Subcutaneous abdominal adipose tissue (tissue), 5 donors: ENCODE data around the gene MSI2.

Source experiments
- H3K27ac ChIP-seq: one replicate; pipeline ENCODE4 v1.7.0; 2013; ENCODE audit warnings: low read depth, mild to moderate bottlenecking, inconsistent platforms, low read length, moderate library complexity
- H3K27me3 ChIP-seq, 5 donors: one replicate each; pipeline ENCODE4 v1.7.0; 2013; ENCODE audit warnings: low read length in 5 of 5, inconsistent platforms in 1 of 5; ENCODE audit not compliant: control insufficient read depth in 5 of 5, insufficient read depth in 4 of 5
- H3K36me3 ChIP-seq, 5 donors: one replicate each; pipeline ENCODE4 v1.7.0; 2013; ENCODE audit warnings: low read length in 5 of 5; ENCODE audit not compliant: control insufficient read depth in 5 of 5, insufficient read depth in 5 of 5
- H3K4me1 ChIP-seq, 5 donors: one replicate each; pipeline ENCODE4 v1.7.0; 2013; ENCODE audit warnings: low read length in 5 of 5, mild to moderate bottlenecking in 3 of 5, moderate library complexity in 1 of 5; ENCODE audit not compliant: control insufficient read depth in 5 of 5, insufficient read depth in 5 of 5
- H3K4me3 ChIP-seq, 5 donors: one replicate each; pipeline ENCODE4 v1.7.0; 2013; ENCODE audit warnings: low read length in 5 of 5, low read depth in 1 of 5
- H3K9ac ChIP-seq, 5 donors: one replicate each; pipeline ENCODE4 v1.7.0; 2013; ENCODE audit warnings: low read length in 5 of 5, mild to moderate bottlenecking in 4 of 5, moderate library complexity in 3 of 5
- H3K9me3 ChIP-seq, 5 donors: one replicate each; pipeline ENCODE4 v1.7.0; 2013; ENCODE audit warnings: low read length in 5 of 5; ENCODE audit not compliant: control insufficient read depth in 5 of 5
- donor health status: healthy.
- donor health status: healthy.
- donor health status: healthy.
- donor health status: healthy.
- donor health status: healthy.

MSI2 gene

GRCh38 chr17:57597531-57598453 is 341.5 kb downstream of the MSI2 start:
- Histone ChIP-seq H3K9me3 (peaks cover 0 to 8% (median 0%) of the 10 kb centered on the region in 5 donors), H3K4me3 (no peak overlapping the region), H3K27me3 (peaks cover 0 to 2% (median 0%) of the 10 kb centered on the region in 5 donors), H3K9ac (no peak overlapping the region), H3K27ac (no peak overlapping the region), H3K4me1 (peaks cover 0 to 14% (median 0%) of the 10 kb centered on the region in 5 donors), H3K36me3 (peaks cover 0 to 3% (median 0%) of the 10 kb centered on the region in 5 donors)

GRCh38 chr17:57599271-57600045 is 343.1 kb downstream of the MSI2 start:
- no peak overlapping the region for H3K9ac ChIP-seq
- H3K4me1 ChIP-seq, result peaks cover 0 to 17% (median 0%) of the 10 kb centered on the region in 5 donors
- H3K27me3 ChIP-seq, result no peaks in the 10 kb centered on the region
- no peak overlapping the region for H3K4me3 ChIP-seq
- H3K9me3 ChIP-seq, result peaks cover 0 to 8% (median 0%) of the 10 kb centered on the region in 5 donors
- no peak overlapping the region for H3K27ac ChIP-seq
- H3K36me3 ChIP-seq, result peaks cover 0 to 3% (median 0%) of the 10 kb centered on the region in 5 donors

GRCh38 chr17:57600074-57600473 is 343.8 kb downstream of the MSI2 start:
- Histone ChIP-seq H3K9me3 (peaks cover 0 to 6% (median 0%) of the 10 kb centered on the region in 5 donors), H3K27ac (no peak overlapping the region), H3K27me3 (no peaks in the 10 kb centered on the region), H3K36me3 (peaks cover 0 to 3% (median 0%) of the 10 kb centered on the region in 5 donors), H3K9ac (no peak overlapping the region), H3K4me1 (peaks cover 0 to 24% (median 2%) of the 10 kb centered on the region in 5 donors), H3K4me3 (no peak overlapping the region)

- Histone ChIP-seq H3K9ac (no peak overlapping the region), H3K4me1 (peaks cover 3 to 29% (median 11%) of the 10 kb centered on the region in 5 donors), H3K36me3 (peaks cover 0 to 3% (median 0%) of the 10 kb centered on the region in 5 donors), H3K9me3 (no peaks in the 10 kb centered on the region), H3K27ac (no peak overlapping the region), H3K27me3 (no peaks in the 10 kb centered on the region), H3K4me3 (no peak overlapping the region)
Measured at GRCh38 chr17:57601143-57601735, 344.9 kb downstream of the MSI2 start.

- H3K4me3 ChIP-seq, result no peak overlapping the region
- H3K9me3 ChIP-seq, result no peaks in the 10 kb centered on the region
- no peak overlapping the region for H3K9ac ChIP-seq
- H3K4me1 ChIP-seq, result peaks cover 3 to 28% (median 11%) of the 10 kb centered on the region in 5 donors
- H3K36me3 ChIP-seq, result peaks cover 0 to 3% (median 0%) of the 10 kb centered on the region in 5 donors
- no peak overlapping the region for H3K27ac ChIP-seq
- no peaks in the 10 kb centered on the region for H3K27me3 ChIP-seq
Measured at GRCh38 chr17:57602896-57603295, 346.6 kb downstream of the MSI2 start.

- H3K9ac ChIP-seq, result no peak overlapping the region
- H3K36me3 ChIP-seq, result peaks cover 0 to 3% (median 0%) of the 10 kb centered on the region in 5 donors
- peaks cover 3 to 28% (median 11%) of the 10 kb centered on the region in 5 donors for H3K4me1 ChIP-seq
Measured at GRCh38 chr17:57603546-57603945, 347.2 kb downstream of the MSI2 start.

GRCh38 chr17:57603978-57604377 is 347.7 kb downstream of the MSI2 start:
- peaks cover 3 to 25% (median 11%) of the 10 kb centered on the region in 5 donors for H3K4me1 ChIP-seq
- no peak overlapping the region for H3K4me3 ChIP-seq
- H3K27ac ChIP-seq, result no peak overlapping the region
- H3K27me3 ChIP-seq, result no peaks in the 10 kb centered on the region
- H3K9ac ChIP-seq, result no peak overlapping the region
- H3K36me3 ChIP-seq, result peaks cover 0 to 3% (median 0%) of the 10 kb centered on the region in 5 donors
- H3K9me3 ChIP-seq, result no peaks in the 10 kb centered on the region

More at GRCh38 chr17:57603546-57603945, 347.2 kb downstream of the MSI2 start:
- Histone ChIP-seq H3K27me3 (no peaks in the 10 kb centered on the region), H3K9me3 (no peaks in the 10 kb centered on the region), H3K4me3 (no peak overlapping the region), H3K27ac (no peak overlapping the region)

- Histone ChIP-seq H3K36me3 (peaks cover 0 to 3% (median 0%) of the 10 kb centered on the region in 5 donors), H3K27me3 (no peaks in the 10 kb centered on the region), H3K27ac (no peak overlapping the region), H3K4me1 (peaks cover 3 to 19% (median 11%) of the 10 kb centered on the region in 5 donors), H3K9ac (no peak overlapping the region), H3K4me3 (peak overlapping the region; percentile 2 to 53 (median 33)), H3K9me3 (no peaks in the 10 kb centered on the region)
Measured at GRCh38 chr17:57604771-57605674, 348.7 kb downstream of the MSI2 start.

- Histone ChIP-seq H3K36me3 (peaks cover 0 to 3% (median 0%) of the 10 kb centered on the region in 5 donors), H3K4me3 (peak overlapping the region in 3 of 5 donors; percentile 2 to 53 (median 33)), H3K9me3 (no peaks in the 10 kb centered on the region), H3K9ac (no peak overlapping the region), H3K4me1 (peaks cover 3 to 19% (median 11%) of the 10 kb centered on the region in 5 donors), H3K27me3 (no peaks in the 10 kb centered on the region), H3K27ac (no peak overlapping the region)
Measured at GRCh38 chr17:57605675-57606105, 349.4 kb downstream of the MSI2 start.
